GM23338 (cell line): Measurements from ENCODE around the gene LBX1.

ENCODE experiments used
- CREB1 ChIP-seq: fragments of 250-450 bp; sonication (Bioruptor Pico); IDR thresholded peaks from 2 replicates; pipeline ENCODE4 v1.5.0; 2020; ENCODE audit warnings: low read depth, mild to moderate bottlenecking, moderate library complexity
- CTCF ChIP-seq, 2 experiments: fragments of 200-600 bp in 1 of 2; sonication (generic) in 1 of 2; conservative IDR thresholded peaks; 2 replicates each; pipeline versions ENCODE4 v1.5.1 to v1.6.1; 2016 to 2017; ENCODE audit warnings: antibody characterized with exemption in 2 of 2, low read depth in 2 of 2, mild to moderate bottlenecking in 2 of 2, moderate library complexity in 1 of 2
- EZH2 ChIP-seq: fragments of 200-600 bp; sonication (generic); IDR thresholded peaks from one replicate; pipeline ENCODE4 v1.8.0; 2017; ENCODE audit warnings: antibody characterized with exemption, mild to moderate bottlenecking, low read depth; ENCODE audit not compliant: unreplicated experiment
- EZH2phosphoT487 ChIP-seq: fragments of 200-600 bp; sonication (generic); IDR thresholded peaks from one replicate; pipeline ENCODE4 v1.8.1; 2018; ENCODE audit warnings: antibody characterized with exemption; ENCODE audit not compliant: unreplicated experiment
- JUNB ChIP-seq: IDR thresholded peaks from one replicate; pipeline ENCODE4 v1.6.1; 2016; ENCODE audit warnings: antibody characterized with exemption; ENCODE audit not compliant: unreplicated experiment
- NANOG ChIP-seq: IDR thresholded peaks from 2 replicates; pipeline ENCODE4 v1.6.1; 2016; ENCODE audit warnings: antibody characterized with exemption, borderline replicate concordance
- POLR2AphosphoS5 ChIP-seq: IDR thresholded peaks from 2 replicates; pipeline ENCODE4 v1.6.1; 2016; ENCODE audit warnings: antibody characterized with exemption, low read depth
- STAT1 ChIP-seq: IDR thresholded peaks from one replicate; pipeline ENCODE4 v1.6.1; 2016; ENCODE audit warnings: antibody characterized with exemption; ENCODE audit not compliant: unreplicated experiment
- ZNF114 ChIP-seq: fragments of 250-450 bp; sonication (Bioruptor Pico); IDR thresholded peaks from 2 replicates; pipeline ENCODE4 v1.5.0; 2020; ENCODE audit warnings: mild to moderate bottlenecking, moderate library complexity
- ZNF331 ChIP-seq: fragments of 250-450 bp; sonication (Bioruptor Pico); IDR thresholded peaks from 2 replicates; pipeline ENCODE4 v1.5.0; 2020; ENCODE audit warnings: low read depth, mild to moderate bottlenecking, moderate library complexity
- TF ChIP-seq, protein P1 (sequence below): IDR thresholded peaks from one replicate; pipeline ENCODE4 v1.6.1; 2018; ENCODE audit warnings: antibody characterized with exemption; ENCODE audit not compliant: unreplicated experiment
- TF ChIP-seq, protein P2 (sequence below): IDR thresholded peaks from 2 replicates; pipeline ENCODE4 v1.6.1; 2016; ENCODE audit warnings: antibody characterized with exemption
- TF ChIP-seq, protein P3 (sequence below): fragments of 250-450 bp; sonication (Bioruptor Pico); IDR thresholded peaks from 2 replicates; pipeline ENCODE4 v1.5.0; 2020; ENCODE audit warnings: mild to moderate bottlenecking, moderate library complexity

DNA sequence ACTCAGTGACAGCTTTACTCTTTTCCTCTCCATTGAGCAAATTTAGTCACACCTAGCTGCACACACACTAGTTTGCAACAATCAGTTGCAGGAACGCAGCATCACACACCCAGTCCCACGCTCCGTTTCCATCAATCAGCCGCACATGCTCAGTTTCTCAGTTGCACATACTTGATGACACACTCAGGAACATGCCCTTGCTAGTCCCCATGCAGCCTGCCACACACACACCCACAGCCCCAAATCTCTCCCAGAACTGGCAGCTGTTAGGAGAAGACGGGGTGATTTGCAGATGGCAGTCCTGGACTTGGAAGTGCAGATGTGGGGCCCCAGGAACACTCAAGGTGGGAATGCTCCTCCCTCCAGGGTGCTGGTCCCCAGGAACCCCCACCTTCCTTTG, 7.7 kb downstream of the LBX1 start:
- no peak for TF ChIP-seq CTCF (conservative IDR thresholded peaks at IDR 0.05; ENCODE audit: low read depth in 2 of 2)
- TF ChIP-seq EZH2 = no peak
- TF ChIP-seq CREB1 (CRISPR knock-in tag) = no peak
- TF ChIP-seq EZH2phosphoT487 = no peak
- TF ChIP-seq, protein P1, sequence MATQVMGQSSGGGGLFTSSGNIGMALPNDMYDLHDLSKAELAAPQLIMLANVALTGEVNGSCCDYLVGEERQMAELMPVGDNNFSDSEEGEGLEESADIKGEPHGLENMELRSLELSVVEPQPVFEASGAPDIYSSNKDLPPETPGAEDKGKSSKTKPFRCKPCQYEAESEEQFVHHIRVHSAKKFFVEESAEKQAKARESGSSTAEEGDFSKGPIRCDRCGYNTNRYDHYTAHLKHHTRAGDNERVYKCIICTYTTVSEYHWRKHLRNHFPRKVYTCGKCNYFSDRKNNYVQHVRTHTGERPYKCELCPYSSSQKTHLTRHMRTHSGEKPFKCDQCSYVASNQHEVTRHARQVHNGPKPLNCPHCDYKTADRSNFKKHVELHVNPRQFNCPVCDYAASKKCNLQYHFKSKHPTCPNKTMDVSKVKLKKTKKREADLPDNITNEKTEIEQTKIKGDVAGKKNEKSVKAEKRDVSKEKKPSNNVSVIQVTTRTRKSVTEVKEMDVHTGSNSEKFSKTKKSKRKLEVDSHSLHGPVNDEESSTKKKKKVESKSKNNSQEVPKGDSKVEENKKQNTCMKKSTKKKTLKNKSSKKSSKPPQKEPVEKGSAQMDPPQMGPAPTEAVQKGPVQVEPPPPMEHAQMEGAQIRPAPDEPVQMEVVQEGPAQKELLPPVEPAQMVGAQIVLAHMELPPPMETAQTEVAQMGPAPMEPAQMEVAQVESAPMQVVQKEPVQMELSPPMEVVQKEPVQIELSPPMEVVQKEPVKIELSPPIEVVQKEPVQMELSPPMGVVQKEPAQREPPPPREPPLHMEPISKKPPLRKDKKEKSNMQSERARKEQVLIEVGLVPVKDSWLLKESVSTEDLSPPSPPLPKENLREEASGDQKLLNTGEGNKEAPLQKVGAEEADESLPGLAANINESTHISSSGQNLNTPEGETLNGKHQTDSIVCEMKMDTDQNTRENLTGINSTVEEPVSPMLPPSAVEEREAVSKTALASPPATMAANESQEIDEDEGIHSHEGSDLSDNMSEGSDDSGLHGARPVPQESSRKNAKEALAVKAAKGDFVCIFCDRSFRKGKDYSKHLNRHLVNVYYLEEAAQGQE = no peak
- no peak for TF ChIP-seq ZNF114 (CRISPR knock-in tag)
- TF ChIP-seq POLR2AphosphoS5 = no peak
- TF ChIP-seq NANOG = no peak
- no peak for TF ChIP-seq JUNB
- TF ChIP-seq, protein P2, sequence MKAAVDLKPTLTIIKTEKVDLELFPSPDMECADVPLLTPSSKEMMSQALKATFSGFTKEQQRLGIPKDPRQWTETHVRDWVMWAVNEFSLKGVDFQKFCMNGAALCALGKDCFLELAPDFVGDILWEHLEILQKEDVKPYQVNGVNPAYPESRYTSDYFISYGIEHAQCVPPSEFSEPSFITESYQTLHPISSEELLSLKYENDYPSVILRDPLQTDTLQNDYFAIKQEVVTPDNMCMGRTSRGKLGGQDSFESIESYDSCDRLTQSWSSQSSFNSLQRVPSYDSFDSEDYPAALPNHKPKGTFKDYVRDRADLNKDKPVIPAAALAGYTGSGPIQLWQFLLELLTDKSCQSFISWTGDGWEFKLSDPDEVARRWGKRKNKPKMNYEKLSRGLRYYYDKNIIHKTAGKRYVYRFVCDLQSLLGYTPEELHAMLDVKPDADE = no peak
- no peak for TF ChIP-seq STAT1
- TF ChIP-seq, protein P3, sequence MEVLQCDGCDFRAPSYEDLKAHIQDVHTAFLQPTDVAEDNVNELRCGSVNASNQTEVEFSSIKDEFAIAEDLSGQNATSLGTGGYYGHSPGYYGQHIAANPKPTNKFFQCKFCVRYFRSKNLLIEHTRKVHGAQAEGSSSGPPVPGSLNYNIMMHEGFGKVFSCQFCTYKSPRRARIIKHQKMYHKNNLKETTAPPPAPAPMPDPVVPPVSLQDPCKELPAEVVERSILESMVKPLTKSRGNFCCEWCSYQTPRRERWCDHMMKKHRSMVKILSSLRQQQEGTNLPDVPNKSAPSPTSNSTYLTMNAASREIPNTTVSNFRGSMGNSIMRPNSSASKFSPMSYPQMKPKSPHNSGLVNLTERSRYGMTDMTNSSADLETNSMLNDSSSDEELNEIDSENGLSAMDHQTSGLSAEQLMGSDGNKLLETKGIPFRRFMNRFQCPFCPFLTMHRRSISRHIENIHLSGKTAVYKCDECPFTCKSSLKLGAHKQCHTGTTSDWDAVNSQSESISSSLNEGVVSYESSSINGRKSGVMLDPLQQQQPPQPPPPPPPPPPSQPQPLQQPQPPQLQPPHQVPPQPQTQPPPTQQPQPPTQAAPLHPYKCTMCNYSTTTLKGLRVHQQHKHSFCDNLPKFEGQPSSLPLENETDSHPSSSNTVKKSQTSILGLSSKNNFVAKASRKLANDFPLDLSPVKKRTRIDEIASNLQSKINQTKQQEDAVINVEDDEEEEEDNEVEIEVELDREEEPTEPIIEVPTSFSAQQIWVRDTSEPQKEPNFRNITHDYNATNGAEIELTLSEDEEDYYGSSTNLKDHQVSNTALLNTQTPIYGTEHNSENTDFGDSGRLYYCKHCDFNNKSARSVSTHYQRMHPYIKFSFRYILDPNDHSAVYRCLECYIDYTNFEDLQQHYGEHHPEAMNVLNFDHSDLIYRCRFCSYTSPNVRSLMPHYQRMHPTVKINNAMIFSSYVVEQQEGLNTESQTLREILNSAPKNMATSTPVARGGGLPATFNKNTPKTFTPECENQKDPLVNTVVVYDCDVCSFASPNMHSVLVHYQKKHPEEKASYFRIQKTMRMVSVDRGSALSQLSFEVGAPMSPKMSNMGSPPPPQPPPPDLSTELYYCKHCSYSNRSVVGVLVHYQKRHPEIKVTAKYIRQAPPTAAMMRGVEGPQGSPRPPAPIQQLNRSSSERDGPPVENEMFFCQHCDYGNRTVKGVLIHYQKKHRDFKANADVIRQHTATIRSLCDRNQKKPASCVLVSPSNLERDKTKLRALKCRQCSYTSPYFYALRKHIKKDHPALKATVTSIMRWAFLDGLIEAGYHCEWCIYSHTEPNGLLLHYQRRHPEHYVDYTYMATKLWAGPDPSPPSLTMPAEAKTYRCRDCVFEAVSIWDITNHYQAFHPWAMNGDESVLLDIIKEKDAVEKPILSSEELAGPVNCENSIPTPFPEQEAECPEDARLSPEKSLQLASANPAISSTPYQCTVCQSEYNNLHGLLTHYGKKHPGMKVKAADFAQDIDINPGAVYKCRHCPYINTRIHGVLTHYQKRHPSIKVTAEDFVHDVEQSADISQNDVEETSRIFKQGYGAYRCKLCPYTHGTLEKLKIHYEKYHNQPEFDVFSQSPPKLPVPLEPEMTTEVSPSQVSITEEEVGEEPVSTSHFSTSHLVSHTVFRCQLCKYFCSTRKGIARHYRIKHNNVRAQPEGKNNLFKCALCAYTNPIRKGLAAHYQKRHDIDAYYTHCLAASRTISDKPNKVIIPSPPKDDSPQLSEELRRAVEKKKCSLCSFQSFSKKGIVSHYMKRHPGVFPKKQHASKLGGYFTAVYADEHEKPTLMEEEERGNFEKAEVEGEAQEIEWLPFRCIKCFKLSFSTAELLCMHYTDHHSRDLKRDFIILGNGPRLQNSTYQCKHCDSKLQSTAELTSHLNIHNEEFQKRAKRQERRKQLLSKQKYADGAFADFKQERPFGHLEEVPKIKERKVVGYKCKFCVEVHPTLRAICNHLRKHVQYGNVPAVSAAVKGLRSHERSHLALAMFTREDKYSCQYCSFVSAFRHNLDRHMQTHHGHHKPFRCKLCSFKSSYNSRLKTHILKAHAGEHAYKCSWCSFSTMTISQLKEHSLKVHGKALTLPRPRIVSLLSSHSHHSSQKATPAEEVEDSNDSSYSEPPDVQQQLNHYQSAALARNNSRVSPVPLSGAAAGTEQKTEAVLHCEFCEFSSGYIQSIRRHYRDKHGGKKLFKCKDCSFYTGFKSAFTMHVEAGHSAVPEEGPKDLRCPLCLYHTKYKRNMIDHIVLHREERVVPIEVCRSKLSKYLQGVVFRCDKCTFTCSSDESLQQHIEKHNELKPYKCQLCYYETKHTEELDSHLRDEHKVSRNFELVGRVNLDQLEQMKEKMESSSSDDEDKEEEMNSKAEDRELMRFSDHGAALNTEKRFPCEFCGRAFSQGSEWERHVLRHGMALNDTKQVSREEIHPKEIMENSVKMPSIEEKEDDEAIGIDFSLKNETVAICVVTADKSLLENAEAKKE (CRISPR knock-in tag) = no peak
- TF ChIP-seq ZNF331 (CRISPR knock-in tag) = no peak
